WTC11 (cell line): ENCODE results near the gene KCNJ16. TPM values are rescaled to one million over a fixed set of nuclear protein-coding genes. Genes with fewer than 3 reads are reported as not detected.

ENCODE experiments used
- ATAC-seq: fragments of 200-7000 bp; cut with Tn5 transposase; 2 replicates; pipeline ENCODE4 v1.10.0; 2021; ENCODE audit warnings: mild to moderate bottlenecking, moderate library complexity
- CTCF ChIA-PET: fragments of 300-600 bp; sonication (Branson Sonifier 250); formaldehyde crosslinking; loops from one replicate; lab custom pipeline; 2021; ENCODE audit warnings: antibody characterized with exemption; lab: Charles Lee
- POLR2A ChIA-PET: fragments of 350-600 bp; sonication (Branson Sonifier 250); formaldehyde crosslinking; loops from one replicate; lab custom pipeline; 2021; ENCODE audit warnings: antibody characterized with exemption; lab: Charles Lee
- DNase-seq: peaks from one replicate; pipeline ENCODE4 v3.0.0; 2021; ENCODE audit warnings: low spot score
- H3K27ac Mint-ChIP-seq: 2 replicates; pipeline ENCODE4 v1.8.0; 2021; ENCODE audit warnings: mixed read lengths
- H3K27me3 Mint-ChIP-seq: 2 replicates; pipeline ENCODE4 v1.8.0; 2021; ENCODE audit warnings: low read depth, mild to moderate bottlenecking, moderate library complexity, mixed read lengths
- H3K36me3 Mint-ChIP-seq: 2 replicates; pipeline ENCODE4 v1.8.0; 2021; ENCODE audit warnings: mixed read lengths
- H3K4me1 Mint-ChIP-seq: 2 replicates; pipeline ENCODE4 v1.8.0; 2022; ENCODE audit warnings: mixed read lengths
- H3K4me3 Mint-ChIP-seq: 2 replicates; pipeline ENCODE4 v1.8.0; 2021; ENCODE audit warnings: mild to moderate bottlenecking, moderate library complexity, mixed read lengths
- H3K9me3 Mint-ChIP-seq: 2 replicates; pipeline ENCODE4 v1.8.0; 2021; ENCODE audit warnings: mixed read lengths
- ARID4B ChIP-seq: sonication (generic); formaldehyde crosslinking; IDR thresholded peaks from 2 replicates; pipeline ENCODE4 v1.8.0; 2023; ENCODE audit warnings: missing genetic modification reagents, mild to moderate bottlenecking, borderline replicate concordance
- ATF6 ChIP-seq: sonication (generic); formaldehyde crosslinking; IDR thresholded peaks from 2 replicates; pipeline ENCODE4 v1.8.1; 2023; ENCODE audit warnings: mild to moderate bottlenecking, missing genetic modification reagents
- CREB1 ChIP-seq: sonication (generic); formaldehyde crosslinking; IDR thresholded peaks from 2 replicates; pipeline ENCODE4 v1.8.0; 2023; ENCODE audit warnings: mild to moderate bottlenecking, missing genetic modification reagents
- ETV6 ChIP-seq: sonication (generic); formaldehyde crosslinking; IDR thresholded peaks from 2 replicates; pipeline ENCODE4 v1.8.1; 2022; ENCODE audit warnings: mild to moderate bottlenecking, missing genetic modification reagents
- FOXK1 ChIP-seq: sonication (generic); formaldehyde crosslinking; IDR thresholded peaks from 2 replicates; pipeline ENCODE4 v1.8.0; 2022; ENCODE audit warnings: mild to moderate bottlenecking, moderate library complexity, missing genetic modification reagents
- GABPB1 ChIP-seq: sonication (generic); formaldehyde crosslinking; IDR thresholded peaks from 2 replicates; pipeline ENCODE4 v1.8.1; 2023; ENCODE audit warnings: mild to moderate bottlenecking, missing genetic modification reagents
- GTF2I ChIP-seq: fragments of 250-450 bp; sonication (Bioruptor Pico); conservative IDR thresholded peaks from 2 replicates; pipeline ENCODE4 v1.4.0; 2021; ENCODE audit warnings: mild to moderate bottlenecking
- MLX ChIP-seq: sonication (generic); formaldehyde crosslinking; IDR thresholded peaks from 2 replicates; pipeline ENCODE4 v1.8.1; 2023; ENCODE audit warnings: mild to moderate bottlenecking, missing genetic modification reagents, moderate library complexity
- NFATC4 ChIP-seq: fragments of 250-450 bp; sonication (Bioruptor Pico); IDR thresholded peaks from 2 replicates; pipeline ENCODE4 v1.9.0; 2021; ENCODE audit warnings: mild to moderate bottlenecking
- NFE2L1 ChIP-seq: sonication (generic); formaldehyde crosslinking; IDR thresholded peaks from 2 replicates; pipeline ENCODE4 v1.8.1; 2023; ENCODE audit warnings: missing genetic modification reagents
- NR2C2 ChIP-seq: sonication (generic); formaldehyde crosslinking; IDR thresholded peaks from 2 replicates; pipeline ENCODE4 v1.8.0; 2022; ENCODE audit warnings: mild to moderate bottlenecking, missing genetic modification reagents
- RORB ChIP-seq: fragments of 250-450 bp; sonication (Bioruptor Pico); IDR thresholded peaks from 2 replicates; pipeline ENCODE4 v1.9.0; 2021; ENCODE audit warnings: mild to moderate bottlenecking
- SMAD3 ChIP-seq: sonication (generic); formaldehyde crosslinking; IDR thresholded peaks from 2 replicates; pipeline ENCODE4 v1.8.0; 2022; ENCODE audit warnings: missing genetic modification reagents, mild to moderate bottlenecking, borderline replicate concordance
- SOX15 ChIP-seq: fragments of 250-450 bp; sonication (Bioruptor Pico); IDR thresholded peaks from 2 replicates; pipeline ENCODE4 v1.9.0; 2021; ENCODE audit warnings: mild to moderate bottlenecking
- TP53 ChIP-seq: sonication (generic); formaldehyde crosslinking; IDR thresholded peaks from 2 replicates; pipeline ENCODE4 v1.8.1; 2023; ENCODE audit warnings: mild to moderate bottlenecking, missing genetic modification reagents
- ZBTB21 ChIP-seq: sonication (generic); formaldehyde crosslinking; IDR thresholded peaks from 2 replicates; pipeline ENCODE4 v1.8.1; 2023; ENCODE audit warnings: mild to moderate bottlenecking, missing genetic modification reagents, borderline replicate concordance
- ZNF138 ChIP-seq: sonication (generic); formaldehyde crosslinking; conservative IDR thresholded peaks from 2 replicates; pipeline ENCODE4 v1.8.1; 2022; ENCODE audit warnings: mild to moderate bottlenecking, moderate library complexity, missing genetic modification reagents
- ZNF219 ChIP-seq: sonication (generic); formaldehyde crosslinking; IDR thresholded peaks from 2 replicates; pipeline ENCODE4 v1.8.0; 2023; ENCODE audit warnings: missing genetic modification reagents, mild to moderate bottlenecking, borderline replicate concordance
- ZNF416 ChIP-seq: fragments of 250-450 bp; sonication (Bioruptor Pico); IDR thresholded peaks from 2 replicates; pipeline ENCODE4 v1.9.0; 2021; ENCODE audit warnings: mild to moderate bottlenecking, inconsistent platforms
- ZNF423 ChIP-seq: fragments of 250-450 bp; sonication (Bioruptor Pico); IDR thresholded peaks from 2 replicates; pipeline ENCODE4 v2.1.2; 2022; ENCODE audit warnings: mild to moderate bottlenecking, moderate library complexity
- total RNA-seq: library from RNA; stranded (reverse); gene quantifications from 3 replicates; pipeline ENCODE4 v1.2.3, GENCODE V29; 2021
- TF ChIP-seq, protein P1 (sequence below): sonication (generic); formaldehyde crosslinking; IDR thresholded peaks from 2 replicates; pipeline ENCODE4 v1.8.1; 2022; ENCODE audit warnings: mild to moderate bottlenecking, moderate library complexity, missing genetic modification reagents

Gene KCNJ16
- total RNA-seq, 1 experiment from 2014 or later: not detected

DNA sequence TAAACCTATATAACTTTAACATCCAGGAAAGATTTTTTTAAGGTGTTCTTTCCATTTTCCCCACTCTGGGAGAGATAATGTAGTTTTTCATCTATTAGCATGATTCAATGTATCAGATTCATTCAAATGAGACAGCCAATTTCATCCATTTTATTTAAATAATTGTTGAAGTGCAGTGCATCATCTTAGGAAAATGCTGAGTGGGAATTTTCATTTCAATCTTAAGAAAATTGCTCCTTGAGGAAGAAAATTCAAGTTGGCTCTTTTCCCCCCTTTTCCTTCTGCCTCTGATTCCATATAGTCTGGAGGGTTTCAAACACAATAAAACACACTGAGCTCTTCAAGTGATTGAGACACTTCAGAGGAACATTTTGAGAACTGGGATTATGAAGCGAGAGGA is 3.4 kb upstream of the KCNJ16 start (continued):
- no peak for TF ChIP-seq ARID4B (CRISPR knock-in tag)
- no peak for TF ChIP-seq RORB (CRISPR knock-in tag)
- TF ChIP-seq ZNF416 (CRISPR knock-in tag): no peak
- no peak for TF ChIP-seq ATF6 (CRISPR knock-in tag)
- no peak for TF ChIP-seq ZBTB21
- TF ChIP-seq FOXK1: no peak
- no peak for TF ChIP-seq NFE2L1 (CRISPR knock-in tag)
- no peak for TF ChIP-seq TP53 (CRISPR knock-in tag)
- TF ChIP-seq SMAD3 (CRISPR knock-in tag): no peak
- TF ChIP-seq, all 79 proteins: peak for 0

- H3K4me1 Mint-ChIP-seq: peaks cover 27% of the 10 kb centered on the region
- ATAC-seq: no peak
- H3K4me3 Mint-ChIP-seq: no peak overlapping the region
- H3K27me3 Mint-ChIP-seq: no peaks in the 10 kb centered on the region
- ChIA-PET POLR2A (no interaction called here), CTCF (no interaction called here)
- no peak overlapping the region for H3K27ac Mint-ChIP-seq
- no peaks in the 10 kb centered on the region for H3K36me3 Mint-ChIP-seq
- DNase-seq: no peak
- no peak for TF ChIP-seq SOX15 (CRISPR knock-in tag)
- no peak for TF ChIP-seq GTF2I (CRISPR knock-in tag)
- TF ChIP-seq NR2C2 (CRISPR knock-in tag): no peak
- TF ChIP-seq, all 79 proteins: peak for 0
- H3K9me3 Mint-ChIP-seq: no peaks in the 10 kb centered on the region
Observed at GRCh38 chr17:70072546-70073309, 2.3 kb upstream of the KCNJ16 start.

DNA sequence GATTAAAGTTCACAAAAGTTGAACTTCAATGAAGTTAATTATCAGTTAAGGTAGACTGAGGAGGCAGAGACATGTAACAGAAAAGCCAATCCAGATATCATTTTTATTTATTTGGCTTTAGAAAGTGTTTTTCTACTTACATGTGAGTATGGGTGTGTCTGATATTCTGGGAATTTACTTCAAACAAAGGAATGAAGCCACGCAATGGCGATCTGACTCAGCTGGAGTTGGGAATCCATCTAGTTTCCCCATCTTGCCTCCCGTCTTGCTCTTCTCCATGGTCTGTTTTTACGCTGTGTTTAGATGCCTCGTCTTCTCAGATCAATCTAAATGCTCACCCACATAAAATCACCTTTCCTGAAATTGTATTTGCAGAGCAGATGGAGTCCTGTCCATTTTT is 1.7 kb upstream of the KCNJ16 start:
- no peak overlapping the region for H3K27ac Mint-ChIP-seq

More for the DNA sequence above, 1.7 kb upstream of the KCNJ16 start:
- ChIA-PET POLR2A (no interaction called here), CTCF (interaction anchor here (0.6 kb wide), 1 partner anchor 98 kb away, joined by 4 read pairs; no protein-coding TSS in a partner anchor)
- no peaks in the 10 kb centered on the region for H3K36me3 Mint-ChIP-seq
- H3K9me3 Mint-ChIP-seq: no peaks in the 10 kb centered on the region
- ATAC-seq: no peak
- no peak for DNase-seq
- no peak overlapping the region for H3K4me3 Mint-ChIP-seq
- no peaks in the 10 kb centered on the region for H3K27me3 Mint-ChIP-seq
- H3K4me1 Mint-ChIP-seq: peaks cover 27% of the 10 kb centered on the region
- no peak for TF ChIP-seq ZNF138 (CRISPR knock-in tag)
- no peak for TF ChIP-seq CREB1
- TF ChIP-seq, protein P1, sequence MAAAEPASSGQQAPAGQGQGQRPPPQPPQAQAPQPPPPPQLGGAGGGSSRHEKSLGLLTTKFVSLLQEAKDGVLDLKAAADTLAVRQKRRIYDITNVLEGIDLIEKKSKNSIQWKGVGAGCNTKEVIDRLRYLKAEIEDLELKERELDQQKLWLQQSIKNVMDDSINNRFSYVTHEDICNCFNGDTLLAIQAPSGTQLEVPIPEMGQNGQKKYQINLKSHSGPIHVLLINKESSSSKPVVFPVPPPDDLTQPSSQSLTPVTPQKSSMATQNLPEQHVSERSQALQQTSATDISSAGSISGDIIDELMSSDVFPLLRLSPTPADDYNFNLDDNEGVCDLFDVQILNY (CRISPR knock-in tag): no peak
- no peak for TF ChIP-seq GABPB1 (CRISPR knock-in tag)
- no peak for TF ChIP-seq ATF6 (CRISPR knock-in tag)
- TF ChIP-seq NFATC4: no peak
- no peak for TF ChIP-seq SMAD3 (CRISPR knock-in tag)
- TF ChIP-seq ETV6 (CRISPR knock-in tag): no peak
- TF ChIP-seq ZNF423 (CRISPR knock-in tag): no peak
- no peak for TF ChIP-seq NFE2L1 (CRISPR knock-in tag)
- TF ChIP-seq MLX (CRISPR knock-in tag): no peak
- no peak for TF ChIP-seq ZNF219
- TF ChIP-seq TP53 (CRISPR knock-in tag): no peak
